HFF-Myc (cell line): ENCODE results near the gene HS3ST6.
"Not testable (repeated sequence)": the region's sequence is repeated elsewhere in the genome, so short reads cannot be mapped to it uniquely, and the experiment has no call there.

Experiments
- DNase-seq: peaks from one replicate; pipeline ENCODE4 v3.0.0-alpha.2; 2011; ENCODE audit warnings: low read depth; ENCODE audit errors: extremely low read depth
- H3K4me3 ChIP-seq: replicated peaks from 2 replicates; pipeline ENCODE4 v1.5.1; 2011; ENCODE audit warnings: low read depth, mild to moderate bottlenecking, control low read depth, low read length
- TF ChIP-seq, protein P1 (sequence below): IDR thresholded peaks from 2 replicates; pipeline ENCODE4 v1.5.1; 2012; ENCODE audit warnings: mild to moderate bottlenecking, low read depth, low read length, control low read depth; ENCODE audit errors: missing control alignments

HS3ST6 gene

DNA sequence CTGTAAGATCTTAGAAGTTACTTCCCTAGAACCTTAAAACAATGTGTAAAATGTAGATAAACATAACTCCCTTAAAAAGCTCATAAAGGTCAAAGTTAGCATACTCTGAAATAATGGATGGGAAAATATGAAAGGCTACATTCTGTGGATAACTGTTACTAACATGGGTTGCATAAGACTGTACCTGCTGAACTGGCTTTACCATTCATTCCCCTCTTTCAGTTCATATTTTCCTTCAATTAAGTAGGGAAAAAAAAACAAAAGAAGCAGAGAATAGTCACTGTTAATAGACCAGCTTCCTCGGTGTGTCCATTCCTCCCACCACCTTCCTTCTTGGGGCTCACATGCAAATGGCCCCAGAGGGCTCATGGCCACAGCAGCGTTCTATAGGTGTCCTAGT, 38.7 kb downstream of the HS3ST6 start:
- TF ChIP-seq, protein P1, sequence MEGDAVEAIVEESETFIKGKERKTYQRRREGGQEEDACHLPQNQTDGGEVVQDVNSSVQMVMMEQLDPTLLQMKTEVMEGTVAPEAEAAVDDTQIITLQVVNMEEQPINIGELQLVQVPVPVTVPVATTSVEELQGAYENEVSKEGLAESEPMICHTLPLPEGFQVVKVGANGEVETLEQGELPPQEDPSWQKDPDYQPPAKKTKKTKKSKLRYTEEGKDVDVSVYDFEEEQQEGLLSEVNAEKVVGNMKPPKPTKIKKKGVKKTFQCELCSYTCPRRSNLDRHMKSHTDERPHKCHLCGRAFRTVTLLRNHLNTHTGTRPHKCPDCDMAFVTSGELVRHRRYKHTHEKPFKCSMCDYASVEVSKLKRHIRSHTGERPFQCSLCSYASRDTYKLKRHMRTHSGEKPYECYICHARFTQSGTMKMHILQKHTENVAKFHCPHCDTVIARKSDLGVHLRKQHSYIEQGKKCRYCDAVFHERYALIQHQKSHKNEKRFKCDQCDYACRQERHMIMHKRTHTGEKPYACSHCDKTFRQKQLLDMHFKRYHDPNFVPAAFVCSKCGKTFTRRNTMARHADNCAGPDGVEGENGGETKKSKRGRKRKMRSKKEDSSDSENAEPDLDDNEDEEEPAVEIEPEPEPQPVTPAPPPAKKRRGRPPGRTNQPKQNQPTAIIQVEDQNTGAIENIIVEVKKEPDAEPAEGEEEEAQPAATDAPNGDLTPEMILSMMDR: no peak
- H3K4me3 ChIP-seq: no peak overlapping the region
- DNase-seq: no peak

DNA sequence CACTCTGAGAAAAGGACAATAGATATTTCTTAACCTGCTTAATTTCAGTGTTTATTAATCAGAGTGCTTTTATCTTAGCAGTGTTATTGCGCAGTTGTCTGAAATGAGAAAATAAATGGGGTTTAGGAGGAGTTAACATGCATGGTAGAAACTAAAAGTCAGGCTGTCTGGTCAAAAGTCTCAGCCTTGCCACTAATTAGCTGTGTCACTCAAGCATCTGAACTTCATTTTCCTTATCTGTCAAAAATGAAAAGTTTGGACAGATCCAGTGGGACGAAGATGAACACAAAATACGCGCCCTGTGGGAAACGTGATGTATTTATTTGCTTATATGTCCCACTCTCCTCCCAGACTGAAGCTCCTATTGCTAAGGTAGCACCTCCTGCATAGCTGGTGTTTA, 40.0 kb downstream of the HS3ST6 start:
- no peak for DNase-seq
- TF ChIP-seq, protein P1: no peak
- H3K4me3 ChIP-seq: no peak overlapping the region

DNA sequence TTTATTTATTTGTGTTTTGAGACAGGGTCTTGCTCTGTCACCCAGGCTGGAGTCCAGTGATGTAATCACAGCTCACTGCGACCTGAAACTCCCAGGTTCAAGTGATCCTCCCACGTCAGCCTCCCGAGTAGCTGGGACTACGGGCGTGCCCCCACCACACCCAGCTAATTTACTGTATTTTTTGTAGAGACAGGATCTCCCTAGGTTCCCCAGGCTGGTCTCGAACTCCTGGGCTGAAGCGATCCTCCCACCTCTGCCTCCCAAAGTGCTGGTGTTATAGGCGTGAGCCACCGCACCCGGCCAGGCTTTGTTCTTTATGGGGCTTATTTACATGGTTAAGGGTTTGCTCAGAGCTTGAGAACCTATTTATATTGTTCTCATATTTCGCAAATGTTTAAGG, 40.4 kb downstream of the HS3ST6 start:
- H3K4me3 ChIP-seq: no peak overlapping the region
- DNase-seq: no peak
- TF ChIP-seq, protein P1: no peak

DNA sequence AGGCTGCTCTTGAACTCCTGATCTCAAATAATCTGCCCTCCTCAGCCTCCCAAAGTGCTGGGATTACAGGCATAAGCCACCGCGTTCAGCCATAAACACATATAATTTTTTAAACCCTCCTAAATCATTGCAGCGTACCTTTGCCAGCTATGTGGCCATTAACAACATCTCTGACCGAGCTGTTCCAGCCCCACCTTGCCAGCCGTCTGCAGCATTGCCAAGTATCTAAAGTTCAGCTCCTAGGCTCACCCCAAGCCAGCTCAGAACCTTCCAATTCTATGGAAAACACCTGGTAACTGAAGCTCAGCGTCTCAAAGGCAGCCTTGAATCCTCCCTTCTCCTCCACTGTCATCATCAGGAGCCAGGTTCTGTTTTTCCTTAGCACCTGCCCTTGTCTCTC, 41.1 kb downstream of the HS3ST6 start:
- TF ChIP-seq, protein P1: no peak
- no peak for DNase-seq
- H3K4me3 ChIP-seq: no peak overlapping the region

DNA sequence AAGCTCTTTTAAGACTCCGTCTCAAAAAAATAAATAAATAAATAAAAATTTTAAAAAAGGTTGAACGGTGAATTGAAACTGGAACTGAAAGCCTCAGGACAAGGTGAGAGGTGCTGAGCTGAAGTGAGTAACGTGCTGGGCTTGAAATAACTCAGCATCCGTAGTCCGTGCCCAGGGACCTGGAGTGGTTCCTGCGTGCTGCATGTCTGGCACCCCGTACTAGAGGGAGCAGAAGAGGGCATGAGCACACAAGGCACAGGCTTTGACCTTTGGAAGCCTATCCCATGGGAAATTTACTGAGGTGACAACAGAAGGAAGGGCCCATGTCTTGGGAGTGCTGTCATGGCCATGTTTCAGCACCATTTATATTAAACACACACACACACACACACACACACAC, 41.7 kb downstream of the HS3ST6 start:
- TF ChIP-seq, protein P1: no peak
- no peak overlapping the region for H3K4me3 ChIP-seq
- DNase-seq: no peak

DNA sequence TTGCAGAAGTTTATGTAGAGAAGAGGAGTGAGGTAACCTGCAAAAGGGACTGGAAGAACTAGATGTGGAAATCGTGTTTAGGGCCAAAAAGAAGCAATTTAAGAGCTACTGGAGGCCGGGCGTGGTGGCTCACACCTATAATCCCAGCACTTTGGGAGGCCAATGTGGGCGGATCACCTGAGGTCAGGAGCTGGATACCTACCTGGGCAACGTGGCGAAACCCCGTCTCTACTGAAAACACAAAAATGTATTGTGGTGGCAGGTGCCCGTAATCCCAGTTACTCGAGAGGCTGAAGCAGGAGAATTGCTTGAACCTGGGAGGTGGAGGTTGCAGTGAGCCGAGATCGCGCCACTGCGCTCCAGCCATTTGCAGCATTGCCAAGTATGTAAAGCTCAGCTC, 42.1 kb downstream of the HS3ST6 start:
- H3K4me3 ChIP-seq, DNase-seq: not testable (repeated sequence)

DNA sequence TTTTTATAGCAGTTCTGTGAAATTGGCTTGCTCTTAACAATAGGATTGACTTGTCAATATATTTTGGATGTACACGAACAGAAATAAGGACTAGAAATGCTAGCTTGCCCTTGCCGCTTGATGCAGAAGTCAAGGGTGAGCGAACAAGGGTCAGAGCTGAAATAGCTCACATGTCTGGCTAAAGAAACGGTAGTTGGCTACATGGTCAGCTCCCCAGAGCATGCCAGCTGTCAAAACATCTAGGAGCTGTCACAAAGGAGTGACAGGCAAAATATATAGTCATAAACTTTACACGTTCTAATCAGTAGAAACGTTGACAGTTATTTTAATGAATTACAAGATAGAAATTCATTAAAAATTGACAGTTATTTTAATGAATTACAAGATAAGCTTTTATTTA, 43.4 kb downstream of the HS3ST6 start:
- H3K4me3 ChIP-seq: no peak overlapping the region
- TF ChIP-seq, protein P1: no peak
- no peak for DNase-seq
